Coronary artery (tissue), 2 donors: ENCODE measurements around the gene COG7.

Experiments
- DNase-seq: peaks from one replicate; pipeline ENCODE4 v3.0.0-alpha.2; 2017; ENCODE audit warnings: low spot score
- H3K27ac ChIP-seq, 2 donors: fragments of 200-600 bp; sonication (generic); one replicate each; pipeline ENCODE4 v1.5.1; 2016 to 2019
- H3K4me3 ChIP-seq: fragments of 200-600 bp; sonication (generic); 2 replicates; pipeline ENCODE4 v1.5.1; 2016; ENCODE audit warnings: mild to moderate bottlenecking, moderate library complexity
- TF ChIP-seq, protein P1 (sequence below): fragments of 200-600 bp; sonication (generic); IDR thresholded peaks from one replicate; pipeline ENCODE4 v1.5.1; 2019; ENCODE audit warnings: antibody characterized with exemption

Gene COG7

DNA sequence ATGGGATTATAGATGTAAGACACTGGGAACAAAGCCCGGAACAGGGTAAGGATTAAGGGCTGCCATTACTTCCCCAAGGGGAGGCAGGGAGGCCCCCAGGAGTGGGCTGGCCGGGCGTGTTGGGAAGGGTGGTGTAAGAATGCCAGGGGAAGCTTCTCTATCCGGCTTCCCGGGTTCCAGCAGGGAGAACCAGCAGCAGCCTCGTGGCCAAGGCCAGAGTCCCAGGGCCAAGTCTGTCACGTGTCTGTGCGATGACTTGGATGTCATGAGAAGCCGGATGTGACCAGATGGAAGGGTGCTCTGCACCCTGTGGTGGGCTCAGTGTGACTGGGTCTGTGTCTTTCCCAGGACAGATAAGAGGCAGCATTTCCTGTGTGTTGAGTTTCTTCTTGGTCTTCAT lies 98.7 kb downstream of the COG7 start:
- TF ChIP-seq, protein P1, sequence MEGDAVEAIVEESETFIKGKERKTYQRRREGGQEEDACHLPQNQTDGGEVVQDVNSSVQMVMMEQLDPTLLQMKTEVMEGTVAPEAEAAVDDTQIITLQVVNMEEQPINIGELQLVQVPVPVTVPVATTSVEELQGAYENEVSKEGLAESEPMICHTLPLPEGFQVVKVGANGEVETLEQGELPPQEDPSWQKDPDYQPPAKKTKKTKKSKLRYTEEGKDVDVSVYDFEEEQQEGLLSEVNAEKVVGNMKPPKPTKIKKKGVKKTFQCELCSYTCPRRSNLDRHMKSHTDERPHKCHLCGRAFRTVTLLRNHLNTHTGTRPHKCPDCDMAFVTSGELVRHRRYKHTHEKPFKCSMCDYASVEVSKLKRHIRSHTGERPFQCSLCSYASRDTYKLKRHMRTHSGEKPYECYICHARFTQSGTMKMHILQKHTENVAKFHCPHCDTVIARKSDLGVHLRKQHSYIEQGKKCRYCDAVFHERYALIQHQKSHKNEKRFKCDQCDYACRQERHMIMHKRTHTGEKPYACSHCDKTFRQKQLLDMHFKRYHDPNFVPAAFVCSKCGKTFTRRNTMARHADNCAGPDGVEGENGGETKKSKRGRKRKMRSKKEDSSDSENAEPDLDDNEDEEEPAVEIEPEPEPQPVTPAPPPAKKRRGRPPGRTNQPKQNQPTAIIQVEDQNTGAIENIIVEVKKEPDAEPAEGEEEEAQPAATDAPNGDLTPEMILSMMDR = no peak
- no peak for DNase-seq
- H3K4me3 ChIP-seq = no peak overlapping the region
- no peak overlapping the region for H3K27ac ChIP-seq

- no peak overlapping the region for H3K27ac ChIP-seq
- H3K4me3 ChIP-seq = no peak overlapping the region
- TF ChIP-seq, protein P1 = no peak
- no peak for DNase-seq
These were observed 99.5 kb downstream of the COG7 start for GRCh38 chr16:23353440-23353839.

DNA sequence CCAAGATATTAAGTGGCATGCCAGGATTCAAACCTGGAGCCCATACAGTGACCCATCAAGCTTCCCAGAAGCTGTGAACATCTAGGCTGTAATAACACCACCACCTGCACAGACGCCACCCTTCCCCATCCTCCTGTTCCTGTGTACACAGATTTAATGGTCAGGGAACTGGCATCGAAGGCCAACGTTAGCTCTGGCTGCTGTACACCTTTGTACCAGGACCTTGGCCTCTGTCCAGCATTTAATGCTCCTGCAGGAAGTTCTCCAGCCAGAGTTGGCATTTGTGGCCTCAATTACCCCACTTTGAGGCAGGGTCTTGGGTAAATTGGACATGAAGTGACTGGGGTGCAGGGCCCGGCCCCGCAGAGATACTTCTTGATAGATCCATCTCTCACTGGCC lies 101.6 kb downstream of the COG7 start:
- no peak for DNase-seq
- H3K27ac ChIP-seq = no peak overlapping the region
- no peak overlapping the region for H3K4me3 ChIP-seq
- TF ChIP-seq, protein P1 = no peak

GRCh38 chr16:23348579-23349469 lies 104.2 kb downstream of the COG7 start:
- TF ChIP-seq, protein P1 = no peak
- no peak for DNase-seq
- Histone ChIP-seq H3K4me3 (no peak overlapping the region), H3K27ac (no peak overlapping the region)

- no peak for DNase-seq
- Histone ChIP-seq H3K4me3 (no peak overlapping the region), H3K27ac (no peak overlapping the region)
- TF ChIP-seq, protein P1 = no peak
These were observed 107.8 kb downstream of the COG7 start for GRCh38 chr16:23345237-23345636.

GRCh38 chr16:23343643-23344612 lies 109.1 kb downstream of the COG7 start:
- H3K4me3 ChIP-seq = no peak overlapping the region
- TF ChIP-seq, protein P1 = no peak
- DNase-seq = no peak
- no peak overlapping the region for H3K27ac ChIP-seq
